Uterus (tissue), 2 donors: ENCODE measurements around the gene NUDT3.

ENCODE experiments used
- CTCF ChIP-seq, 4 experiments: fragments of 200-600 bp in 2 of 4; fragments of 450-650 bp in 2 of 4; sonication (generic) in 2 of 4; IDR thresholded peaks; one replicate each; pipeline ENCODE4 v1.5.1; 2016 to 2019; ENCODE audit warnings: antibody characterized with exemption in 4 of 4, mild to moderate bottlenecking in 2 of 4, moderate library complexity in 1 of 4
- POLR2A ChIP-seq, 2 donors: fragments of 450-650 bp; IDR thresholded peaks; one replicate each; pipeline ENCODE4 v1.6.1; 2016; ENCODE audit warnings: antibody characterized with exemption in 2 of 2, mild to moderate bottlenecking in 1 of 2, moderate library complexity in 1 of 2

- TF ChIP-seq CTCF (IDR thresholded peaks at IDR 0.05): no peak
- no peak for TF ChIP-seq POLR2A (IDR thresholded peaks at IDR 0.05)
These were observed 34.5 kb downstream of the NUDT3 start for GRCh38 chr6:34357937-34358336.
